Stimulated activated CD8-positive, alpha-beta memory T cell treated with anti-CD3 and anti-CD28 coated beads, Interleukin-15, amount 100 ng/mL, for 48 hours (primary cell): ENCODE measurements around the gene TSSK6.

Experiments used
- DNase-seq, 2 donors: peaks; one replicate each; pipeline ENCODE4 v3.0.0-alpha.2; 2020; ENCODE audit warnings: low read depth in 2 of 2

The TSSK6 gene

DNA sequence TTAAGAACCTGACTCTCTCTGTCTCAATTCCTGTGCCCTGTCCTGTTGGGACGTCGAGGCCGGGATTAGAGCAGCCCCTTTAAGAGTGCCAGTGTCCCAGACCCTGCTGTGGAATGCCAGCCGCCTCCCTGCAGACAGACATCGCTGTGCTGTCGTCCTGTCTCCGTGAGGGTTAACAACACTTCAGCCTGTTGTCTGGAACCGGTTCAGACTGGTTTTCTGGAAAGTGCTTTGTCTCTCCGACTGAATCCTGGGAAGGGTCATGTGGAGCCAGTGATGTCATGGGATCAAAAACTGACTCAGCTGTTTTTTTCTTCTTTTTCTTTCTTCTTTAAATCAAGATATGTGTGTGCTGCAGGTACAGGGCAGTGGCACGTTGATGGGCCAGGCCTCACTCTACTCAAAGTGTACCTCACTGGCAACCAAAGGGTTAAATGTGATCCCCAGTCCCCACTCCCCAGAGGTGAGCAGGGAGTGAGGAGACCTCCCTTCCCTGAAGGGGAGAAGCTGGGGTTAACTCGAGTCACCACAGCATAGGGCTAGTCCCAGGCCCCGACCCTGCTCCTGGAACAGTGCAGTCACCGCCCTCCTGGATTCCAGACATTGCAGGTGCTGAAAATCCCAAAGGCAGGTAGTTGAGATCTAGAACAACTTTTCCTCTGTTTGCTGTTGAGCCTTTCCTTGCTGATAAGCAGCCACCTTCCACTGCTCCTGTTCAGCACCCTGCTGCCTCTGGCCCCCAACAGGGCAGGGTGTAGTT lies 50.8 kb downstream of the TSSK6 start:
- no peak for DNase-seq
